ENCODE measurements around the gene NKAIN4.

GRCh38 chr20:63259734-63260460 lies 5.6 kb upstream of the NKAIN4 start:
- no peak for TF ChIP-seq CTCF (IDR thresholded peaks at IDR 0.05)
- TF ChIP-seq POLR2A (IDR thresholded peaks at IDR 0.05): no peak
